HEK293T (cell line): ENCODE data around the gene MEX3C.

ENCODE experiments used
- HDGF ChIP-seq: fragments of 450-650 bp; IDR thresholded peaks from 2 replicates; pipeline ENCODE4 v1.6.1; 2017; ENCODE audit warnings: antibody characterized with exemption, borderline replicate concordance
- LEF1 ChIP-seq: fragments of 450-650 bp; IDR thresholded peaks from 2 replicates; pipeline ENCODE4 v1.6.1; 2017; ENCODE audit warnings: mild to moderate bottlenecking, borderline replicate concordance
- SP1 ChIP-seq: fragments of 450-650 bp; IDR thresholded peaks from 2 replicates; pipeline ENCODE4 v1.6.1; 2017
- SUZ12 ChIP-seq: fragments of 450-650 bp; IDR thresholded peaks from 2 replicates; pipeline ENCODE4 v1.6.1; 2016; ENCODE audit warnings: mild to moderate bottlenecking

- TF ChIP-seq SUZ12, result no peak
- TF ChIP-seq LEF1, result no peak
- TF ChIP-seq SP1, result no peak
- TF ChIP-seq HDGF, result no peak
Observed at GRCh38 chr18:51188024-51188701, 9.3 kb downstream of the MEX3C start.
